Hepatocyte (in vitro differentiated cells): ENCODE results near the gene CYP1B1.

ENCODE experiments used
- EZH2 ChIP-seq: fragments of 200-600 bp; sonication (generic); IDR thresholded peaks from 2 replicates; pipeline ENCODE4 v1.6.1; 2016; ENCODE audit warnings: antibody characterized with exemption, mild to moderate bottlenecking, borderline replicate concordance
- EZH2phosphoT487 ChIP-seq: fragments of 200-600 bp; sonication (generic); IDR thresholded peaks from one replicate; pipeline ENCODE4 v1.6.1; 2018; ENCODE audit warnings: antibody characterized with exemption, mild to moderate bottlenecking, low read depth, moderate library complexity; ENCODE audit not compliant: unreplicated experiment, severe bottlenecking
- TF ChIP-seq, protein P1 (sequence below): fragments of 200-600 bp; sonication (generic); IDR thresholded peaks from 2 replicates; pipeline ENCODE4 v1.5.1; 2016; ENCODE audit warnings: antibody characterized with exemption, mild to moderate bottlenecking; ENCODE audit not compliant: poor library complexity

DNA sequence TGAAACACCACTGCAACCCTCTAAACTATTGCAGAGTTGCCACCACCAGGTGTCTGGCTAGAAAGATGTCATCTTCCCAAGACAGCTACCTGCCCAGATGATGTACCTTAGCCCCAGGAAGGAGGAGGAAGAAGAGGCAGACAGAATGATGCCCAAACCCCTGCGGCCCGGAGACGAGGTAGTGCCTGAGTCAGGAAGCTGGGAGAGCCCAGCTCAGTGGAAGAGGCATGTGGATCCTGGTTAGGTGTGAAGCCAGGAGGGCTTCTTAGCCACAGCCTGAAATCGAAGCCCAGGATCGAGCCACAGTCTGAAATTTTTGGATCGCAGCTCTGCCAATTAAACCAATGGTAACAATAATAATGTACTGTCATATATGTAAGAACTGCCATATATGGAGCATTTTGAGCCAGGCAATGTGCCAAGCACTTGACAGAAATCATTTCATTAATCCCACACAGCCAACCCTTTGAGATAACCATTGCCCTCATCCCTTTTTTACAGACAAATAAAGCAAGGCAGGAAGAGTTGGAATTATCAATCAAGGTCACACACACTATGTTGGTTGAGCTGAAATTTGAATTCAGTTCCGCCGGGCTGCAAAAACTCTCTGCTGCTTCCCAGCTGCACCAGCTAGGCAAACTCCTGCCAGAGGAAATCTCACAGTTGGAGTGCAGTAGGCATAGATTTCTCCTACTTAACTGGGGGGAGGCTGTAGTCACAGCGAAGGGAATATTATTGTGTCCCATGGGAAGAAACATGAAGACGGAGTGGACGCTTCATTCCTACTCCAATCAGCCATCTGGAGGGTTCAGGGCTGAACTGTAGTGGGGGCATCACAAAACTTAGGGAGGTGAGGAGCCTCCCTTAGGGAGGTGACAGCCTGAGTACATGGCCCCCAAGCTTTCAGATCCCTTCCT, 19.4 kb upstream of the CYP1B1 start:
- TF ChIP-seq EZH2 (no peak), EZH2phosphoT487 (no peak)
- TF ChIP-seq, protein P1, sequence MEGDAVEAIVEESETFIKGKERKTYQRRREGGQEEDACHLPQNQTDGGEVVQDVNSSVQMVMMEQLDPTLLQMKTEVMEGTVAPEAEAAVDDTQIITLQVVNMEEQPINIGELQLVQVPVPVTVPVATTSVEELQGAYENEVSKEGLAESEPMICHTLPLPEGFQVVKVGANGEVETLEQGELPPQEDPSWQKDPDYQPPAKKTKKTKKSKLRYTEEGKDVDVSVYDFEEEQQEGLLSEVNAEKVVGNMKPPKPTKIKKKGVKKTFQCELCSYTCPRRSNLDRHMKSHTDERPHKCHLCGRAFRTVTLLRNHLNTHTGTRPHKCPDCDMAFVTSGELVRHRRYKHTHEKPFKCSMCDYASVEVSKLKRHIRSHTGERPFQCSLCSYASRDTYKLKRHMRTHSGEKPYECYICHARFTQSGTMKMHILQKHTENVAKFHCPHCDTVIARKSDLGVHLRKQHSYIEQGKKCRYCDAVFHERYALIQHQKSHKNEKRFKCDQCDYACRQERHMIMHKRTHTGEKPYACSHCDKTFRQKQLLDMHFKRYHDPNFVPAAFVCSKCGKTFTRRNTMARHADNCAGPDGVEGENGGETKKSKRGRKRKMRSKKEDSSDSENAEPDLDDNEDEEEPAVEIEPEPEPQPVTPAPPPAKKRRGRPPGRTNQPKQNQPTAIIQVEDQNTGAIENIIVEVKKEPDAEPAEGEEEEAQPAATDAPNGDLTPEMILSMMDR: no peak
